ENCODE data around the gene GLUD1. TPM values are rescaled to one million over a fixed set of nuclear protein-coding genes. Genes with fewer than 3 reads are reported as not detected.
"Not testable (repeated sequence)": the region's sequence is repeated elsewhere in the genome, so short reads cannot be mapped to it uniquely, and the experiment has no call there.

Gene GLUD1
- total RNA-seq, 4 donors from 2014 or later = 114 to 204 (median 130) TPM

DNA sequence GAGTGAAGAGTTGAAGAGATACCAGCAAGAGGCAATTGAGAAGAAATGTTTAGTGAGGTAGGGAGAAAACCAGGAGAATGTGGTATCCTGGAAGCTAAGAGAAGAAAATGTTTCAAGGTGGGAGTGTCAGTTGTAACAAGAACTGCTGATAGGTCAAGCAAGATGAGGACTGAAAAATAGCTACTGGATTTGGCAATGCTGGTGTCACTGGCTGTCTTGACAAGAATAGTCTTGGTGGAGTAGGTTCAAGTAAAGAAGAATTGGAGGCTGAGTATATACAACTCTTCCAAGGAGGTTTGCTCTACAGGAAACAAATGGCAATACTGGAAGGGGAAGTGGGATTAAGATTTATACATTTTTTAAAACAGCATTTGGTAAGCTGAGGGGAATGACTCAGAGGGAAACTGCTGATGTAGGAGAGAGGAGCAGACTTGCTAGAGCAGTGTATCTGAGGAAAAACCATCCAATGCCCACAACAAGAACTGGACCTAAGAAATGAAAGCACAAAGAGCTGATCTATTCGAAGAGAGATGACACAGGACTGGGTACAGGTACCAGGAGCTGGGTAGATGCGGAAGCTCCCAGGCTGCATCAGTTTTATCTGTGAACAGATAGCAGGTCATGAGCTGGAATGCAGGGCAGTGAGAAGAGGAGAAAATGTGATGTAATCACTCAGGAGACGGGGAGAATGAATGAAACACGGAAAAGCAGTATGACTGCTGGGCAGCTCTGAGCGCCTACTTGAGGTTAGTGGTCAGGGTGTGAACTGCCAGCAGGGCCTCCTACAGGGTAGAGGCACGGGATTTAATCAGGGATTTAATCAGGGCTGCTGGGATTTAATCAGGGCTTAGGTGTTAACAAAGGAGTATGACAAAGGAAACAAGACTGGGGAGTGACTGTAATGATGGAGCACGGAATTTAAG is 40.0 kb downstream of the GLUD1 start:
- intact Hi-C loops (cut with DNase I) = no loop called here
- H3K27ac ChIP-seq = peak overlapping the region; percentile 15 to 72 (median 58)
- H3K4me3 ChIP-seq = no peak overlapping the region
- WGBS, 2 donors = 47 to 51% methylated on average over 7 of the region's 7 CpGs
- TF ChIP-seq CTCF (IDR thresholded peaks at IDR 0.05) = peak in 2 of 6 experiments; percentile 18 to 51
- no peak for TF ChIP-seq POLR2A (IDR thresholded peaks at IDR 0.05)
- no peak for DNase-seq
- H3K36me3 ChIP-seq = peaks cover 1 to 98% (median 34%) of the 10 kb centered on the region in 3 donors
- H3K4me1 ChIP-seq = peaks cover 0 to 31% (median 5%) of the 10 kb centered on the region in 3 donors
- H3K27me3 ChIP-seq = no peaks in the 10 kb centered on the region
- no peaks in the 10 kb centered on the region for H3K9me3 ChIP-seq

DNA sequence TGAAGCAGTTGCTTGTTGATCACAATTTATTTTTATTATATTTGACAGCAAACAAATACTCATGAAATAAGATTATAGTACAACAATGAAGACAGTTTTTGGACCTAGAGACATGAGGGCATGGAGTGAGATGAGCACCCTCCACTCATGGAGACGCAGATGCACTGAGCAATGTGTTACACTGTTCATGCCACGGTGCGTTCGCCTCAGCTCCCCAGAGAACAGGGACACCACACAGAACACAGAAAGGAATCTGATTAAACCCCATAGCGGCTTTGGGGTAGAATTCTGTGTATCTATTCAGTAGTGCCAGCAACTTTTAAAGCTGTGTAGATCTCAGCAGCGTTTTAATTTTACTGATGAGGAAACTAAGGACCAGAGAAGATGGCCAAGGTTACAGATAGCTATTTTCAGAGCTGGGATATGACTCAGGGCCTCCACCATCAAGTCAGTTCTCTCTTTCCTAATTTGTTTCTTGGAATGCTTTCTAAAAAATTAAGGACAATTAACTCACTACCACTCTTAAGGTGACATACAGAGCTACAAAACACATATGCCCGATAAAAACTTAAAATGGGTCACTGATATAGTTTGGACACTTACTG is 41.0 kb downstream of the GLUD1 start:
- Histone ChIP-seq H3K4me3 (no peak overlapping the region), H3K4me1 (peaks cover 0 to 31% (median 5%) of the 10 kb centered on the region in 3 donors), H3K9me3 (no peaks in the 10 kb centered on the region), H3K36me3 (peaks cover 3 to 98% (median 28%) of the 10 kb centered on the region in 3 donors), H3K27ac (peak overlapping the region in 3 of 4 donors; percentile 42 to 72 (median 67)), H3K27me3 (no peaks in the 10 kb centered on the region)
- intact Hi-C loops (cut with DNase I) = no loop called here
- no peak for TF ChIP-seq POLR2A (IDR thresholded peaks at IDR 0.05)
- TF ChIP-seq CTCF (IDR thresholded peaks at IDR 0.05) = no peak
- WGBS, 2 donors = 87 to 93% methylated on average over 7 of the region's 7 CpGs
- no peak for DNase-seq

DNA sequence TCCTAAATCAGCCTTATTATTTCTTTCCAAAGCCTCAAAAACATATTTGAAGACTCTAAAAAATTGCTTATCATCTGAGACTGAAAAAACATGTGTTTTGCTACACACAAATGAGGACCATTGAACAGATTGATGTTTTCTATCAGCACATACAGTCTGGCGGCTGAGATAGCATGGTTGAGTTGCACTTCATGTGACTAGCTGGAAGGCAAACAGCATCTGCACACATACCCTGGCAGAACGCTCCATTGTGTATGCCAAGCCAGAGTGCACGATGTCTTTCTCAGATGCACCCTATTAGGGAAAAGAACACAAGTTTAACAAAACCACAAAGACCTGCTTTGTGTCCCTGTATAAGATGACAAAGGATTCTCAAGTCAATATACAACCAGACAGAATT is 41.5 kb downstream of the GLUD1 start:
- no peak for DNase-seq
- Histone ChIP-seq H3K9me3 (no peaks in the 10 kb centered on the region), H3K4me1 (peaks cover 0 to 31% (median 5%) of the 10 kb centered on the region in 3 donors), H3K27me3 (no peaks in the 10 kb centered on the region), H3K27ac (peak overlapping the region in 1 of 4 donors; percentile 67), H3K4me3 (no peak overlapping the region), H3K36me3 (peaks cover 3 to 98% (median 26%) of the 10 kb centered on the region in 3 donors)
- TF ChIP-seq POLR2A (IDR thresholded peaks at IDR 0.05) = no peak
- 40 to 63% methylated on average over 3 of the region's 3 CpGs for WGBS, 2 donors
- intact Hi-C loops (cut with DNase I) = no loop called here

GRCh38 chr10:87045434-87045938 is 49.2 kb downstream of the GLUD1 start:
- no peaks in the 10 kb centered on the region for H3K4me1 ChIP-seq
- intact Hi-C loops (cut with DNase I) = no loop called here
- no peak for DNase-seq
- H3K4me3 ChIP-seq = no peak overlapping the region
- TF ChIP-seq CTCF (IDR thresholded peaks at IDR 0.05) (no peak), POLR2A (IDR thresholded peaks at IDR 0.05) (no peak)
- 94 to 99% methylated on average over 6 of the region's 6 CpGs for WGBS, 2 donors
- H3K36me3 ChIP-seq = peaks cover 3 to 52% (median 9%) of the 10 kb centered on the region in 3 donors
- H3K27ac ChIP-seq = no peak overlapping the region
- no peaks in the 10 kb centered on the region for H3K27me3 ChIP-seq
- H3K9me3 ChIP-seq = no peaks in the 10 kb centered on the region

- intact Hi-C loops (cut with DNase I); H3K9me3 ChIP-seq; H3K27me3 ChIP-seq; H3K4me3 ChIP-seq; H3K27ac ChIP-seq; H3K4me1 ChIP-seq; DNase-seq: not testable (repeated sequence)
- H3K36me3 ChIP-seq = peaks cover 0 to 33% (median 9%) of the 10 kb centered on the region in 3 donors
- 92 to 95% methylated on average over 5 to 7 of the region's 7 CpGs for WGBS, 2 donors
These were observed 51.1 kb downstream of the GLUD1 start for GRCh38 chr10:87043579-87043978.

DNA sequence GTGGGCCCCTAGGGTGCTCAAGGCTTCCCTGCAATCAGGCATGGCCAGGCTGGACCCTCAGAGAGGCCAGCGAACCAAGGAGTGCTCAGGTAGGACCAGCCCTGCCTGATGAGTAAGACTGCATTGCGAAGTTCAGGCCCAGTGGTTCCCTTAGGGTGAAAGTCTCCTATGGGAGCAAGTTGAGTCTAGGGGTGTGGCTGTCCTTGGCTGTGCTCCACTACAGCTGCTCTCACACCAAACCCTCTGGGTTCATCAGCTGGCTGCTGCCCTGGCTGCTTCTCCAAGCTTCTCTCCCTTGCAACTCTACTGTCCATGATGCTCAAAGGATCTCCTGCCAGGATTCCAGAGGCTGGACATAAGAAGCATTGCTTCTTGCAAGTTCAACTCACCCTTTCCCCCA is 55.9 kb downstream of the GLUD1 start:
- WGBS, 2 donors = 50% methylated on average over 1 of the region's 2 CpGs; no CpG with 5 or more reads in 1 of the 2 donors
- H3K36me3 ChIP-seq = peaks cover 0 to 4% (median 0%) of the 10 kb centered on the region in 3 donors
- intact Hi-C loops (cut with DNase I) = no loop called here
- peaks cover 4 to 16% (median 8%) of the 10 kb centered on the region in 3 donors for H3K4me1 ChIP-seq
- no peak overlapping the region for H3K4me3 ChIP-seq
- no peaks in the 10 kb centered on the region for H3K9me3 ChIP-seq
- TF ChIP-seq CTCF (IDR thresholded peaks at IDR 0.05) (no peak), POLR2A (IDR thresholded peaks at IDR 0.05) (no peak)
- no peak for DNase-seq
- H3K27ac ChIP-seq = peak overlapping the region in 3 of 4 donors; percentile 21 to 67 (median 50)
- no peaks in the 10 kb centered on the region for H3K27me3 ChIP-seq

Measured in esophagus squamous epithelium (tissue), 5 donors.